Measurements from ENCODE around the gene GNG14.

- TF ChIP-seq, protein P1, sequence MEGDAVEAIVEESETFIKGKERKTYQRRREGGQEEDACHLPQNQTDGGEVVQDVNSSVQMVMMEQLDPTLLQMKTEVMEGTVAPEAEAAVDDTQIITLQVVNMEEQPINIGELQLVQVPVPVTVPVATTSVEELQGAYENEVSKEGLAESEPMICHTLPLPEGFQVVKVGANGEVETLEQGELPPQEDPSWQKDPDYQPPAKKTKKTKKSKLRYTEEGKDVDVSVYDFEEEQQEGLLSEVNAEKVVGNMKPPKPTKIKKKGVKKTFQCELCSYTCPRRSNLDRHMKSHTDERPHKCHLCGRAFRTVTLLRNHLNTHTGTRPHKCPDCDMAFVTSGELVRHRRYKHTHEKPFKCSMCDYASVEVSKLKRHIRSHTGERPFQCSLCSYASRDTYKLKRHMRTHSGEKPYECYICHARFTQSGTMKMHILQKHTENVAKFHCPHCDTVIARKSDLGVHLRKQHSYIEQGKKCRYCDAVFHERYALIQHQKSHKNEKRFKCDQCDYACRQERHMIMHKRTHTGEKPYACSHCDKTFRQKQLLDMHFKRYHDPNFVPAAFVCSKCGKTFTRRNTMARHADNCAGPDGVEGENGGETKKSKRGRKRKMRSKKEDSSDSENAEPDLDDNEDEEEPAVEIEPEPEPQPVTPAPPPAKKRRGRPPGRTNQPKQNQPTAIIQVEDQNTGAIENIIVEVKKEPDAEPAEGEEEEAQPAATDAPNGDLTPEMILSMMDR (IDR thresholded peaks at IDR 0.05): no peak
- TF ChIP-seq POLR2A (IDR thresholded peaks at IDR 0.05; ENCODE audit: low read depth): no peak
- TF ChIP-seq POLR2AphosphoS5 (IDR thresholded peaks at IDR 0.05): no peak
These were observed 32.5 kb downstream of the GNG14 start for GRCh38 chr19:12720296-12720695.

Data from esophagus muscularis mucosa (tissue), 3 donors.